Astrocyte (in vitro differentiated cells and primary cell): ENCODE results near the gene HOXC9. TPM values are rescaled to one million over a fixed set of nuclear protein-coding genes. Genes with fewer than 3 reads are reported as not detected.

Source experiments
- DNase-seq: peaks from one replicate; pipeline ENCODE4 v3.0.0-alpha.2; 2010; ENCODE audit warnings: low read depth
- FAIRE-seq: peaks from 2 replicates; lab custom pipeline; 2011; peaks lifted over from hg19 to GRCh38; lab: Jason Lieb, UNC
- H2AFZ ChIP-seq: 2 replicates; pipeline ENCODE4 v1.6.0; 2012; ENCODE audit warnings: low read depth, low read length, inconsistent platforms
- H3K27ac ChIP-seq: 2 replicates; pipeline ENCODE4 v1.5.1; 2011; ENCODE audit warnings: low read depth, low read length, inconsistent platforms
- H3K27me3 ChIP-seq: 2 replicates; pipeline ENCODE4 v1.6.0; 2011; ENCODE audit warnings: low read length, inconsistent platforms; ENCODE audit not compliant: insufficient read depth
- H3K36me3 ChIP-seq: 2 replicates; pipeline ENCODE4 v1.5.1; 2011; ENCODE audit warnings: low read length, inconsistent platforms; ENCODE audit not compliant: insufficient read depth
- H3K4me1 ChIP-seq: 2 replicates; pipeline ENCODE4 v1.5.1; 2011; ENCODE audit warnings: low read length, inconsistent platforms; ENCODE audit not compliant: insufficient read depth
- H3K4me2 ChIP-seq: 2 replicates; pipeline ENCODE4 v1.6.0; 2012; ENCODE audit warnings: low read length, inconsistent platforms
- H3K4me3 ChIP-seq: 2 replicates; pipeline ENCODE4 v1.5.1; 2011; ENCODE audit warnings: low read depth, mild to moderate bottlenecking, low read length, inconsistent platforms; ENCODE audit not compliant: insufficient read depth
- H3K79me2 ChIP-seq: 2 replicates; pipeline ENCODE4 v1.6.0; 2012; ENCODE audit warnings: mild to moderate bottlenecking, low read length, inconsistent platforms; ENCODE audit not compliant: insufficient read depth
- H3K9ac ChIP-seq: 2 replicates; pipeline ENCODE4 v1.6.0; 2012; ENCODE audit warnings: mild to moderate bottlenecking, low read length, inconsistent platforms
- H3K9me3 ChIP-seq: 2 replicates; pipeline ENCODE4 v1.5.1; 2012; ENCODE audit warnings: low read depth, mild to moderate bottlenecking, low read length, inconsistent platforms; ENCODE audit not compliant: insufficient read depth
- H4K20me1 ChIP-seq: 2 replicates; pipeline ENCODE4 v1.6.0; 2012; ENCODE audit warnings: low read length, inconsistent platforms; ENCODE audit not compliant: insufficient read depth
- H3K27ac Mint-ChIP-seq: one replicate; pipeline ENCODE4 v1.8.0; 2021; ENCODE audit warnings: mild to moderate bottlenecking, mixed read lengths; ENCODE audit not compliant: unreplicated experiment
- H3K27me3 Mint-ChIP-seq: one replicate; pipeline ENCODE4 v1.8.0; 2021; ENCODE audit warnings: low read depth, mixed read lengths; ENCODE audit not compliant: unreplicated experiment
- H3K36me3 Mint-ChIP-seq: one replicate; pipeline ENCODE4 v1.8.0; 2021; ENCODE audit warnings: low read depth, mixed read lengths; ENCODE audit not compliant: unreplicated experiment
- H3K4me1 Mint-ChIP-seq: one replicate; pipeline ENCODE4 v1.8.0; 2021; ENCODE audit warnings: low read depth, mixed read lengths; ENCODE audit not compliant: unreplicated experiment
- H3K4me3 Mint-ChIP-seq: one replicate; pipeline ENCODE4 v1.8.0; 2021; ENCODE audit warnings: mild to moderate bottlenecking, moderate library complexity, mixed read lengths; ENCODE audit not compliant: unreplicated experiment
- H3K9me3 Mint-ChIP-seq: one replicate; pipeline ENCODE4 v1.8.0; 2021; ENCODE audit warnings: mild to moderate bottlenecking, mixed read lengths; ENCODE audit not compliant: unreplicated experiment
- CTCF ChIP-seq: IDR thresholded peaks from 2 replicates; pipeline ENCODE4 v1.5.1; 2011; ENCODE audit warnings: low read depth, mild to moderate bottlenecking, inconsistent platforms, low read length, moderate library complexity; ENCODE audit not compliant: insufficient read depth
- EZH2 ChIP-seq: IDR thresholded peaks from 2 replicates; pipeline ENCODE4 v1.6.1; 2012; ENCODE audit warnings: mild to moderate bottlenecking, low read length, inconsistent platforms; ENCODE audit not compliant: insufficient read depth
- microRNA-seq: library from miRNA; unstranded; fragments of <30 nt; microRNA quantifications from one replicate; pipeline ENCODE4 v1.2.0, GENCODE V29; 2020
- total RNA-seq: library from RNA; stranded (reverse); gene quantifications from 2 replicates; pipeline ENCODE4 v1.2.1, GENCODE V29; 2021

Gene HOXC9
- total RNA-seq, 1 donor from 2014 or later = not detected

- no peak overlapping the region for H3K27ac ChIP-seq
- H3K36me3 ChIP-seq = no peaks in the 10 kb centered on the region
- H3K27ac Mint-ChIP-seq = no peak overlapping the region
- H2AFZ ChIP-seq = no peak overlapping the region
- H3K9ac ChIP-seq = no peak overlapping the region
- H3K4me3 ChIP-seq = no peak overlapping the region
- H3K27me3 Mint-ChIP-seq = peaks cover 88% of the 10 kb centered on the region
- H3K79me2 ChIP-seq = no peaks in the 10 kb centered on the region
- H3K36me3 Mint-ChIP-seq = peaks cover 2% of the 10 kb centered on the region
- H3K9me3 Mint-ChIP-seq = peaks cover 11% of the 10 kb centered on the region
- no peak for FAIRE-seq
- TF ChIP-seq EZH2 (no peak), CTCF (no peak)
- H3K27me3 ChIP-seq = peaks cover 88% of the 10 kb centered on the region
- no peaks in the 10 kb centered on the region for H4K20me1 ChIP-seq
- DNase-seq = no peak
- no peaks in the 10 kb centered on the region for H3K4me1 Mint-ChIP-seq
- no peaks in the 10 kb centered on the region for H3K4me1 ChIP-seq
- no peak overlapping the region for H3K4me2 ChIP-seq
- no peak overlapping the region for H3K4me3 Mint-ChIP-seq
- no peaks in the 10 kb centered on the region for H3K9me3 ChIP-seq
These were observed 52.0 kb downstream of the HOXC9 start for GRCh38 chr12:54051874-54052437.

GRCh38 chr12:54052438-54053002 lies 52.6 kb downstream of the HOXC9 start:
- H3K27ac Mint-ChIP-seq = no peak overlapping the region
- peaks cover 11% of the 10 kb centered on the region for H3K9me3 Mint-ChIP-seq
- peaks cover 2% of the 10 kb centered on the region for H3K36me3 Mint-ChIP-seq
- DNase-seq = no peak
- H3K9me3 ChIP-seq = no peaks in the 10 kb centered on the region
- no peak overlapping the region for H3K4me3 ChIP-seq
- H3K27me3 Mint-ChIP-seq = peaks cover 90% of the 10 kb centered on the region
- H3K4me1 ChIP-seq = no peaks in the 10 kb centered on the region
- no peaks in the 10 kb centered on the region for H3K79me2 ChIP-seq
- H3K4me3 Mint-ChIP-seq = no peak overlapping the region
- H3K4me1 Mint-ChIP-seq = no peaks in the 10 kb centered on the region
- TF ChIP-seq CTCF = no peak
- H3K27me3 ChIP-seq = peaks cover 87% of the 10 kb centered on the region
- no peak overlapping the region for H3K9ac ChIP-seq
- H3K4me2 ChIP-seq = no peak overlapping the region
- no peak for FAIRE-seq
- no peak overlapping the region for H2AFZ ChIP-seq
- H4K20me1 ChIP-seq = no peaks in the 10 kb centered on the region
- no peak overlapping the region for H3K27ac ChIP-seq
- H3K36me3 ChIP-seq = no peaks in the 10 kb centered on the region

Small RNA genes within 50 kb of the gene (microRNA-seq; reads per million reads assigned to microRNA genes)
- gene MIR196A2 (52.3 reads per million, percentile 58 among the genes with 10 or more reads in this experiment), gene MIR615 (1,693 reads per million, percentile 85 among the genes with 10 or more reads in this experiment)

Other genes with a start within 250 kb of the HOXC9 start
- not detected in 2 replicates for gene CISTR, start 248.2 kb upstream of the HOXC9 start, total RNA-seq
- gene HOXC13, start 61.3 kb upstream of the HOXC9 start, total RNA-seq = not detected in 2 replicates
- gene HOXC12, start 45.3 kb upstream of the HOXC9 start, total RNA-seq = not detected in 2 replicates
- gene HOXC11, start 27.0 kb upstream of the HOXC9 start, total RNA-seq = not detected in 2 replicates
- not detected in 2 replicates for gene HOTAIR, start 25.2 kb upstream of the HOXC9 start, total RNA-seq
- gene HOXC10, start 15.0 kb upstream of the HOXC9 start, total RNA-seq = not detected in 2 replicates
- not detected in 2 replicates for gene HOXC8, start 8.8 kb downstream of the HOXC9 start, total RNA-seq
- not detected in 2 replicates for gene HOXC6, start 28.3 kb downstream of the HOXC9 start, total RNA-seq
- gene HOXC5, start 32.9 kb downstream of the HOXC9 start, total RNA-seq = not detected in 2 replicates
- not detected in 2 replicates for gene HOXC4, start 53.7 kb downstream of the HOXC9 start, total RNA-seq
- 22.4 and 23.8 TPM in 2 replicates for gene SMUG1, start 188.8 kb downstream of the HOXC9 start, total RNA-seq